B cell (primary cell): ENCODE results near the gene LYSMD1. TPM values are rescaled to one million over a fixed set of nuclear protein-coding genes. Genes with fewer than 3 reads are reported as not detected.

ENCODE experiments used
- ATAC-seq: fragments of 200-7000 bp; cut with Tn5 transposase; one replicate; pipeline ENCODE4 v1.10.0; 2021; ENCODE audit warnings: low read depth, mild to moderate bottlenecking, moderate number of reproducible peaks, moderate library complexity
- CTCF ChIA-PET: fragments of 350-600 bp; sonication (Branson Sonifier 250); formaldehyde crosslinking; loops from one replicate; lab custom pipeline; 2021; ENCODE audit warnings: antibody characterized with exemption, inconsistent platforms; lab: Charles Lee
- POLR2A ChIA-PET: fragments of 350-600 bp; sonication (Branson Sonifier 250); formaldehyde crosslinking; loops from one replicate; lab custom pipeline; 2021; ENCODE audit warnings: antibody characterized with exemption; lab: Charles Lee
- DNase-seq: peaks from one replicate; pipeline ENCODE4 v3.0.0; 2013
- H2AFZ ChIP-seq: 2 replicates; pipeline ENCODE4 v1.6.1; 2012; ENCODE audit warnings: mild to moderate bottlenecking, low read depth, low read length; ENCODE audit not compliant: insufficient read depth, poor library complexity, severe bottlenecking
- H3K27ac ChIP-seq, 2 donors: 1 replicate in 1 of 2; 2 replicates in 1 of 2; pipeline ENCODE4 v1.5.1; 2012 to 2013; ENCODE audit warnings: low read length in 2 of 2, mild to moderate bottlenecking in 2 of 2, moderate library complexity in 1 of 2
- H3K27me3 ChIP-seq, 4 experiments: fragments of 200-600 bp in 1 of 4; sonication (generic) in 1 of 4; replicated peaks in 1 of 4; 1 replicate in 2 of 4; 2 replicates in 2 of 4; pipeline versions ENCODE4 v1.6.1 to v1.7.0; 2013 to 2016; ENCODE audit warnings: low read length in 3 of 4, mild to moderate bottlenecking in 2 of 4, mixed read lengths in 1 of 4, moderate library complexity in 1 of 4; ENCODE audit not compliant: insufficient read depth in 4 of 4, control insufficient read depth in 3 of 4; ENCODE audit errors: control extremely low read depth in 1 of 4
- H3K36me3 ChIP-seq, 2 experiments: replicated peaks in 1 of 2; 1 replicate in 1 of 2; 2 replicates in 1 of 2; pipeline versions ENCODE4 v1.6.1 to v1.7.1; 2013; ENCODE audit warnings: low read length in 1 of 2; ENCODE audit not compliant: insufficient read depth in 2 of 2, control insufficient read depth in 1 of 2; ENCODE audit errors: control extremely low read depth in 1 of 2, extremely low read depth in 1 of 2
- H3K4me1 ChIP-seq, 2 donors: fragments of 200-600 bp in 1 of 2; sonication (generic) in 1 of 2; 1 replicate in 1 of 2; 2 replicates in 1 of 2; pipeline versions ENCODE4 v1.5.1 to v1.6.1; 2013 to 2017; ENCODE audit warnings: low read length in 2 of 2; ENCODE audit not compliant: control insufficient read depth in 2 of 2, insufficient read depth in 2 of 2
- H3K4me2 ChIP-seq: replicated peaks from 2 replicates; pipeline ENCODE3; 2012; ENCODE audit warnings: mild to moderate bottlenecking, low read depth, low read length; ENCODE audit not compliant: poor library complexity, severe bottlenecking
- H3K4me3 ChIP-seq, 5 experiments: fragments of 200-600 bp in 1 of 5; sonication (generic) in 1 of 5; 1 replicate in 3 of 5; 2 replicates in 2 of 5; pipeline versions ENCODE4 v1.5.1 to v1.7.0; 2011 to 2016; ENCODE audit warnings: low read length in 4 of 5, mild to moderate bottlenecking in 4 of 5, low read depth in 2 of 5, control low read depth in 1 of 5, moderate library complexity in 1 of 5; ENCODE audit not compliant: insufficient read depth in 1 of 5; ENCODE audit errors: control extremely low read depth in 1 of 5, extremely low read depth in 1 of 5
- H3K79me2 ChIP-seq: fragments of 200-600 bp; sonication (generic); one replicate; pipeline ENCODE4 v1.6.0; 2016; ENCODE audit warnings: low read length; ENCODE audit not compliant: control insufficient read depth, insufficient read depth
- H3K9ac ChIP-seq: fragments of 200-600 bp; sonication (generic); 2 replicates; pipeline ENCODE4 v1.6.1; 2017; ENCODE audit warnings: mild to moderate bottlenecking, low read length, moderate library complexity
- H3K9me3 ChIP-seq, 3 donors: one replicate each; pipeline versions ENCODE4 v1.6.1 to v1.7.1; 2013; ENCODE audit warnings: low read length in 2 of 3; ENCODE audit not compliant: control insufficient read depth in 2 of 3, insufficient read depth in 1 of 3; ENCODE audit errors: control extremely low read depth in 1 of 3
- H4K20me1 ChIP-seq: 2 replicates; pipeline ENCODE4 v1.6.0; 2012; ENCODE audit warnings: mild to moderate bottlenecking, low read length; ENCODE audit not compliant: insufficient read depth, control insufficient read depth, poor library complexity, severe bottlenecking
- H3K27ac Mint-ChIP-seq: one replicate; pipeline ENCODE4 v1.8.0; 2021; ENCODE audit warnings: mixed read lengths
- H3K27me3 Mint-ChIP-seq: one replicate; pipeline ENCODE4 v1.8.0; 2021; ENCODE audit warnings: mixed read lengths
- H3K4me1 Mint-ChIP-seq: one replicate; pipeline ENCODE4 v1.8.0; 2021; ENCODE audit warnings: mixed read lengths
- H3K4me3 Mint-ChIP-seq: one replicate; pipeline ENCODE4 v1.8.0; 2021; ENCODE audit warnings: mixed read lengths
- H3K9me3 Mint-ChIP-seq: one replicate; pipeline ENCODE4 v1.8.0; 2022; ENCODE audit warnings: mixed read lengths; ENCODE audit not compliant: insufficient read depth
- CTCF ChIP-seq: fragments of 200-600 bp; IDR thresholded peaks from one replicate; pipeline ENCODE4 v1.8.0; 2022; ENCODE audit warnings: antibody characterized with exemption, mild to moderate bottlenecking
- EZH2 ChIP-seq: IDR thresholded peaks from 2 replicates; pipeline ENCODE4 v1.6.1; 2012; ENCODE audit warnings: borderline replicate concordance, low read depth, mild to moderate bottlenecking, moderate library complexity, low read length; ENCODE audit not compliant: insufficient read depth, poor library complexity, severe bottlenecking
- WGBS: methylation state at CpG from one replicate; pipeline ENCODE4 v1.1.5; 2013; ENCODE audit warnings: missing lambda C conversion rate; ENCODE audit not compliant: insufficient coverage; 5-methylcytosine and 5-hydroxymethylcytosine counted together
- intact Hi-C: fragments of 100-400 bp; cut with micrococcal nuclease; formaldehyde crosslinking; loops from one replicate; pipeline ENCODE4 v1.10.0; 2022
- polyA plus RNA-seq: library from polyadenylated mRNA; depleted of rRNA; stranded (reverse); fragments of >200 nt; gene quantifications from 2 replicates; pipeline ENCODE4 v1.2.3, GENCODE V29; 2012
- total RNA-seq, 2 donors: library from RNA; stranded (reverse); fragments of 120-200 nt in 1 of 2; gene quantifications; 1 replicate in 1 of 2; 2 replicates in 1 of 2; pipeline versions ENCODE4 v1.2.3 to v1.2.4, GENCODE V29; 2013 to 2022

Gene LYSMD1
- total and polyA plus RNA-seq, 2 donors (not counting 1 experiment from before 2014, with no cell fraction given): 1.4 to 5.8 TPM

GRCh38 chr1:151146412-151147131 lies 19.1 kb downstream of the LYSMD1 start, which contains the start of gene SEMA6C:
Gene SEMA6C, minus strand, starts transcription at chr1:151146631. Its CDS starts 4,010 bp downstream, at chr1:151142621.
- Histone ChIP-seq H3K36me3 (no peaks in the 10 kb centered on the region), H3K79me2 (no peaks in the 10 kb centered on the region), H3K27ac (peak within 1 kb of the TSS in 1 of 2 donors; percentile 43), H4K20me1 (no peaks in the 10 kb centered on the region), H3K4me2 (peak within 1 kb of the TSS; percentile 98), H3K27me3 (peaks cover 0 to 20% (median 8%) of the 10 kb centered on the region in 4 experiments), H3K9me3 (peaks cover 0 to 8% (median 0%) of the 10 kb centered on the region in 3 donors), H3K4me3 (peak within 1 kb of the TSS; percentile 59 to 86 (median 84)), H3K9ac (peak within 1 kb of the TSS; percentile 85), H3K4me1 (peaks cover 15 to 19% of the 10 kb centered on the region in 2 donors), H2AFZ (peak within 1 kb of the TSS; percentile 99)
- TF ChIP-seq CTCF (no peak), EZH2 (no peak)
- H3K9me3 Mint-ChIP-seq: no peaks in the 10 kb centered on the region
- ChIA-PET CTCF (interaction anchor here (1.2 to 2.2 kb wide), 3 partner anchors 11 to 76 kb away, joined by 3 to 12 read pairs (median 12); partner anchors contain the start of genes GABPB2 and TNFAIP8L2), POLR2A (no interaction called here)
- peak within 1 kb of the TSS; percentile 94 for H3K4me3 Mint-ChIP-seq
- H3K27ac Mint-ChIP-seq: peak within 1 kb of the TSS; percentile 20
- intact Hi-C loops: loop anchor here (1.0 to 2.0 kb wide), 5 partner anchors 10 to 167 kb away; partner anchors contain the start of genes GABPB2, SCNM1 and TNFAIP8L2
- H3K4me1 Mint-ChIP-seq: peaks cover 23% of the 10 kb centered on the region
- DNase-seq (peak; percentile 86), ATAC-seq (peak; percentile 100)
- H3K27me3 Mint-ChIP-seq: peaks cover 9% of the 10 kb centered on the region
- WGBS: under 1% methylated on average over 59 of the region's 61 CpGs

- Histone ChIP-seq H4K20me1 (no peaks in the 10 kb centered on the region), H3K9ac (peak overlapping the region; percentile 85), H3K4me2 (peak overlapping the region; percentile 98), H3K27ac (peak overlapping the region in 1 of 2 donors; percentile 43), H3K9me3 (peaks cover 0 to 8% (median 0%) of the 10 kb centered on the region in 3 donors), H3K36me3 (no peaks in the 10 kb centered on the region), H3K4me3 (peak overlapping the region; percentile 45 to 86 (median 84)), H3K4me1 (peaks cover 15 to 19% of the 10 kb centered on the region in 2 donors), H2AFZ (peak overlapping the region; percentile 99), H3K27me3 (peaks cover 0 to 20% (median 8%) of the 10 kb centered on the region in 4 experiments), H3K79me2 (no peaks in the 10 kb centered on the region)
- Mint-ChIP-seq H3K27me3 (peaks cover 9% of the 10 kb centered on the region), H3K4me1 (peaks cover 23% of the 10 kb centered on the region), H3K9me3 (no peaks in the 10 kb centered on the region), H3K27ac (peak overlapping the region; percentile 20), H3K4me3 (peak overlapping the region; percentile 94)
- ATAC-seq (peak; percentile 2), DNase-seq (no peak)
- CTCF ChIA-PET: interaction anchor here (1.2 to 1.9 kb wide), 2 partner anchors 46 to 75 kb away, joined by 3 to 12 read pairs; partner anchors contain the start of gene GABPB2
- no peak for TF ChIP-seq EZH2
- TF ChIP-seq CTCF: no peak
- 3% methylated on average over 26 of the region's 26 CpGs for WGBS
- POLR2A ChIA-PET: no interaction called here
- intact Hi-C loops: loop anchor here (1.0 to 2.0 kb wide), 5 partner anchors 10 to 167 kb away; partner anchors contain the start of genes GABPB2, SCNM1 and TNFAIP8L2
Measured at GRCh38 chr1:151146072-151146411, 19.7 kb downstream of the LYSMD1 start.
